Kidney glomerular epithelial cell (primary cell): Measurements from ENCODE around the gene SYT13.

ENCODE experiments used
- DNase-seq: peaks from one replicate; lab custom pipeline; 2025; lab: John Stamatoyannopoulos, UW

The SYT13 gene

GRCh38 chr11:45305874-45306623 is 19.9 kb upstream of the SYT13 start:
- no peak for DNase-seq

GRCh38 chr11:45304992-45305335 is 18.8 kb upstream of the SYT13 start:
- no peak for DNase-seq

GRCh38 chr11:45304111-45304991 is 18.2 kb upstream of the SYT13 start:
- no peak for DNase-seq

GRCh38 chr11:45303316-45303715 is 17.2 kb upstream of the SYT13 start:
- DNase-seq = no peak

GRCh38 chr11:45301537-45302246 is 15.6 kb upstream of the SYT13 start:
- no peak for DNase-seq

GRCh38 chr11:45300715-45301114 is 14.6 kb upstream of the SYT13 start:
- no peak for DNase-seq

GRCh38 chr11:45298718-45299117 is 12.6 kb upstream of the SYT13 start:
- no peak for DNase-seq

GRCh38 chr11:45296075-45296474 is 9.9 kb upstream of the SYT13 start:
- no peak for DNase-seq

- DNase-seq = no peak
Measured at GRCh38 chr11:45294499-45294898, 8.4 kb upstream of the SYT13 start.

GRCh38 chr11:45293566-45294192 is 7.5 kb upstream of the SYT13 start:
- DNase-seq = peak; percentile 25

- DNase-seq = no peak
Measured at GRCh38 chr11:45290586-45290985, 4.4 kb upstream of the SYT13 start.

GRCh38 chr11:45289369-45289768 is 3.2 kb upstream of the SYT13 start:
- peak; percentile 21 for DNase-seq

- no peak for DNase-seq
Measured at GRCh38 chr11:45288339-45288738, 2.2 kb upstream of the SYT13 start.

GRCh38 chr11:45287316-45287903 is 1.3 kb upstream of the SYT13 start:
- DNase-seq = no peak

GRCh38 chr11:45285250-45285828 is 802 bp downstream of the SYT13 start:
- no peak for DNase-seq

GRCh38 chr11:45282081-45282480 is 4.1 kb downstream of the SYT13 start:
- peak; percentile 39 for DNase-seq

- no peak for DNase-seq
Measured at GRCh38 chr11:45280449-45280848, 5.7 kb downstream of the SYT13 start.

- DNase-seq = no peak
Measured at GRCh38 chr11:45279645-45280044, 6.5 kb downstream of the SYT13 start.

- no peak for DNase-seq
Measured at GRCh38 chr11:45278714-45279113, 7.4 kb downstream of the SYT13 start.

- DNase-seq = no peak
Measured at GRCh38 chr11:45275828-45276227, 10.3 kb downstream of the SYT13 start.

- no peak for DNase-seq
Measured at GRCh38 chr11:45274206-45274605, 11.9 kb downstream of the SYT13 start.
